IMR-90 (cell line): Measurements from ENCODE around the gene SGMS1.

ENCODE experiments used
- BHLHE40 ChIP-seq: fragments of 150-350 bp; IDR thresholded peaks from 2 replicates; pipeline ENCODE4 v1.6.1; 2016; ENCODE audit warnings: mild to moderate bottlenecking, low read depth, low read length
- CEBPB ChIP-seq: IDR thresholded peaks from 2 replicates; pipeline ENCODE4 v1.6.1; 2012; ENCODE audit warnings: low read depth, low read length, improper control_type of control experiment
- CTCF ChIP-seq: conservative IDR thresholded peaks from 2 replicates; pipeline ENCODE4 v1.5.1; 2012; ENCODE audit warnings: mild to moderate bottlenecking, low read depth, low read length, improper control_type of control experiment
- ELK1 ChIP-seq: fragments of 150-350 bp; IDR thresholded peaks from 2 replicates; pipeline ENCODE4 v1.6.1; 2016; ENCODE audit warnings: low read depth, mild to moderate bottlenecking, low read length, moderate library complexity, borderline replicate concordance
- FOS ChIP-seq: fragments of 150-350 bp; IDR thresholded peaks from 2 replicates; pipeline ENCODE4 v1.6.1; 2016; ENCODE audit warnings: low read depth, low read length
- MAZ ChIP-seq: IDR thresholded peaks from 2 replicates; pipeline ENCODE4 v1.6.1; 2012; ENCODE audit warnings: low read depth, mild to moderate bottlenecking, low read length, improper control_type of control experiment, moderate library complexity, borderline replicate concordance
- MXI1 ChIP-seq: IDR thresholded peaks from 2 replicates; pipeline ENCODE4 v1.6.1; 2012; ENCODE audit warnings: low read depth, mild to moderate bottlenecking, low read length, moderate library complexity, borderline replicate concordance
- NFE2L2 ChIP-seq: fragments of 150-350 bp; IDR thresholded peaks from 2 replicates; pipeline ENCODE4 v1.6.1; 2016; ENCODE audit warnings: low read depth, mild to moderate bottlenecking, low read length
- POLR2A ChIP-seq: IDR thresholded peaks from 2 replicates; pipeline ENCODE4 v1.6.1; 2012; ENCODE audit warnings: mild to moderate bottlenecking, low read depth, low read length
- RAD21 ChIP-seq: IDR thresholded peaks from 2 replicates; pipeline ENCODE4 v1.6.1; 2012; ENCODE audit warnings: low read length, improper control_type of control experiment
- RCOR1 ChIP-seq: IDR thresholded peaks from 2 replicates; pipeline ENCODE4 v1.6.1; 2012; ENCODE audit warnings: mild to moderate bottlenecking, low read length, improper control_type of control experiment; ENCODE audit not compliant: insufficient replicate concordance
- RFX5 ChIP-seq: IDR thresholded peaks from 2 replicates; pipeline ENCODE4 v1.8.0; 2012; ENCODE audit warnings: low read depth, mild to moderate bottlenecking, low read length, moderate library complexity
- SMC3 ChIP-seq: fragments of 150-350 bp; IDR thresholded peaks from 2 replicates; pipeline ENCODE4 v1.6.1; 2016; ENCODE audit warnings: low read depth, mild to moderate bottlenecking, antibody characterized with exemption, low read length, moderate library complexity
- USF2 ChIP-seq: fragments of 150-350 bp; IDR thresholded peaks from 2 replicates; pipeline ENCODE4 v1.6.1; 2017; ENCODE audit warnings: mild to moderate bottlenecking, antibody characterized with exemption, low read length, low read depth

GRCh38 chr10:50382576-50383023 is 241.2 kb downstream of the SGMS1 start:
- no peak for TF ChIP-seq POLR2A
- TF ChIP-seq BHLHE40, result no peak
- no peak for TF ChIP-seq CTCF
- no peak for TF ChIP-seq RAD21
- no peak for TF ChIP-seq USF2
- no peak for TF ChIP-seq ELK1
- no peak for TF ChIP-seq MAZ
- TF ChIP-seq RFX5, result no peak
- no peak for TF ChIP-seq RCOR1
- no peak for TF ChIP-seq SMC3
- no peak for TF ChIP-seq CEBPB
- TF ChIP-seq NFE2L2, result no peak
- TF ChIP-seq FOS, result no peak
- no peak for TF ChIP-seq MXI1
